SK-MEL-5 (cell line): Measurements from ENCODE around the gene ATIC. TPM values are rescaled to one million over a fixed set of nuclear protein-coding genes. Genes with fewer than 3 reads are reported as not detected.

Source experiments
- total RNA-seq: library from RNA; depleted of rRNA; stranded (reverse); fragments of >200 nt; shearing (Covaris generic); gene quantifications from 2 replicates; pipeline ENCODE4 v1.2.3, GENCODE V29; 2014; rRNA removed

The ATIC gene
- total RNA-seq, 1 experiment from 2014 or later, result 51.8 TPM

Other genes starting within 250 kb of the ATIC start
- gene ABCA12, start 173.4 kb upstream of the ATIC start, total RNA-seq, result not detected in 2 replicates
- 424 and 551 TPM in 2 replicates for gene FN1, start 124.0 kb downstream of the ATIC start, total RNA-seq